ENCODE results near the gene CTIF. TPM values are rescaled to one million over a fixed set of nuclear protein-coding genes. Genes with fewer than 3 reads are reported as not detected.

Gene CTIF
- total RNA-seq, 4 donors from 2014 or later = 14.1 to 78.2 (median 18.4) TPM

- Histone ChIP-seq H3K27ac (peak overlapping the region; percentile 26 to 59 (median 42)), H3K36me3 (no peaks in the 10 kb centered on the region), H3K27me3 (no peaks in the 10 kb centered on the region), H3K4me1 (peaks cover 0 to 11% (median 8%) of the 10 kb centered on the region in 4 donors), H3K9me3 (no peaks in the 10 kb centered on the region), H3K4me3 (no peak overlapping the region)
- intact Hi-C loops (cut with DNase I; ENCODE audit: low total_unique reads) (no loop called here), in situ Hi-C loops (cut with MboI; ENCODE audit: low pct_ligation_motif_present in 1 of 4, low pct_unique_long_range_greater_than_20kb in 1 of 4, low sequenced_read_pairs in 3 of 4) (no loop called here)
- TF ChIP-seq POLR2A (IDR thresholded peaks at IDR 0.05) (no peak), EP300 (IDR thresholded peaks at IDR 0.05; ENCODE audit: low read depth) (no peak), CTCF (IDR thresholded peaks at IDR 0.05) (no peak), POLR2AphosphoS5 (IDR thresholded peaks at IDR 0.05) (no peak)
- no peak for DNase-seq
- 65 to 100% methylated on average over 1 to 17 of the region's 17 CpGs for WGBS, 2 donors (ENCODE audit: low coverage in 1 of 2)
Observed at GRCh38 chr18:48850822-48851598, 312.2 kb downstream of the CTIF start.

- 63% methylated on average over 7 of the region's 7 CpGs; no CpG with 5 or more reads in 1 of the 2 donors for WGBS, 2 donors (ENCODE audit: low coverage in 1 of 2)
- Histone ChIP-seq H3K27ac (peak overlapping the region; percentile 26 to 59 (median 42)), H3K4me1 (peaks cover 0 to 11% (median 8%) of the 10 kb centered on the region in 4 donors), H3K27me3 (no peaks in the 10 kb centered on the region), H3K9me3 (no peaks in the 10 kb centered on the region), H3K4me3 (no peak overlapping the region), H3K36me3 (no peaks in the 10 kb centered on the region)
- intact Hi-C loops (cut with DNase I; ENCODE audit: low total_unique reads) (no loop called here), in situ Hi-C loops (cut with MboI; ENCODE audit: low pct_ligation_motif_present in 1 of 4, low pct_unique_long_range_greater_than_20kb in 1 of 4, low sequenced_read_pairs in 3 of 4) (no loop called here)
- no peak for DNase-seq
- no peak for TF ChIP-seq POLR2A (IDR thresholded peaks at IDR 0.05)
- TF ChIP-seq POLR2AphosphoS5 (IDR thresholded peaks at IDR 0.05) = no peak
- TF ChIP-seq CTCF (IDR thresholded peaks at IDR 0.05) = no peak
- TF ChIP-seq EP300 (IDR thresholded peaks at IDR 0.05; ENCODE audit: low read depth) = no peak
Observed at GRCh38 chr18:48851599-48851960, 312.7 kb downstream of the CTIF start.

DNA sequence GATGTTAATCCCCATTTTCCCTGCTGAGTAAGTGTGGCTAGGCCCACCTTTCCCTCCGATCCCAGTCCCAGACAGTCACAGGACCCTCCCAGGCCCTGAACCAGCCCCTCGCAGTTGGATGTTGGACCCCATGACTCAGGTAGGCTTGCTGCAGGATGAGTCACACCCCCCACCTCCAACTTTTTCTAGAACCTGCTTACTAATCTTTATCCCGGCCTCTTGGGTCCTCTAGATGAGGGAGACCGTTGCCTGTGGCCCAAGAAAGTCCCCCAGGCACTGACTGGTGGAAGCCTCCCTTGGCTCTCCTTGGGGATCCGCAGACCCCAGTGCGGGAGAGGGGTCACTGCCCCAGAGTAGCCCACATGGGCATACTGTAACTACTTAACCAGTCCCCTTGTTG is 313.5 kb downstream of the CTIF start:
- intact Hi-C loops (cut with DNase I; ENCODE audit: low total_unique reads) (no loop called here), in situ Hi-C loops (cut with MboI; ENCODE audit: low pct_ligation_motif_present in 1 of 4, low pct_unique_long_range_greater_than_20kb in 1 of 4, low sequenced_read_pairs in 3 of 4) (no loop called here)
- Histone ChIP-seq H3K4me1 (peaks cover 0 to 11% (median 8%) of the 10 kb centered on the region in 4 donors), H3K27ac (no peak overlapping the region), H3K27me3 (no peaks in the 10 kb centered on the region), H3K36me3 (no peaks in the 10 kb centered on the region), H3K4me3 (no peak overlapping the region), H3K9me3 (no peaks in the 10 kb centered on the region)
- TF ChIP-seq CTCF (IDR thresholded peaks at IDR 0.05) (no peak), POLR2A (IDR thresholded peaks at IDR 0.05) (no peak), EP300 (IDR thresholded peaks at IDR 0.05; ENCODE audit: low read depth) (no peak), POLR2AphosphoS5 (IDR thresholded peaks at IDR 0.05) (no peak)
- DNase-seq = no peak
- WGBS, 2 donors (ENCODE audit: low coverage in 1 of 2) = 95 to 100% methylated on average over 2 to 6 of the region's 6 CpGs

GRCh38 chr18:48852794-48853193 is 314.0 kb downstream of the CTIF start:
- DNase-seq = no peak
- no peak for TF ChIP-seq EP300 (IDR thresholded peaks at IDR 0.05; ENCODE audit: low read depth)
- TF ChIP-seq POLR2AphosphoS5 (IDR thresholded peaks at IDR 0.05) = no peak
- no peak for TF ChIP-seq POLR2A (IDR thresholded peaks at IDR 0.05)
- TF ChIP-seq CTCF (IDR thresholded peaks at IDR 0.05) = no peak
- Histone ChIP-seq H3K4me3 (no peak overlapping the region), H3K36me3 (no peaks in the 10 kb centered on the region), H3K4me1 (peaks cover 0 to 11% (median 8%) of the 10 kb centered on the region in 4 donors), H3K27me3 (no peaks in the 10 kb centered on the region), H3K27ac (no peak overlapping the region), H3K9me3 (no peaks in the 10 kb centered on the region)
- 89 to 90% methylated on average over 2 to 6 of the region's 6 CpGs for WGBS, 2 donors (ENCODE audit: low coverage in 1 of 2)
- intact Hi-C loops (cut with DNase I; ENCODE audit: low total_unique reads) = no loop called here
- in situ Hi-C loops (cut with MboI; ENCODE audit: low pct_ligation_motif_present in 1 of 4, low pct_unique_long_range_greater_than_20kb in 1 of 4, low sequenced_read_pairs in 3 of 4) = no loop called here

All from transverse colon (tissue), 4 donors.